Skeletal muscle tissue (tissue), 5 donors: ENCODE measurements around the gene ACTA2. TPM values are rescaled to one million over a fixed set of nuclear protein-coding genes. Genes with fewer than 3 reads are reported as not detected.

Source experiments
- H3K27ac ChIP-seq: one replicate; pipeline ENCODE4 v1.7.0; 2013; ENCODE audit warnings: mild to moderate bottlenecking, low read depth, low read length, inconsistent platforms
- H3K27me3 ChIP-seq, 3 donors: one replicate each; pipeline ENCODE4 v1.7.0; 2013; ENCODE audit warnings: low read length in 3 of 3; ENCODE audit not compliant: control insufficient read depth in 3 of 3, insufficient read depth in 3 of 3
- H3K36me3 ChIP-seq, 3 donors: one replicate each; pipeline ENCODE4 v1.7.0; 2013; ENCODE audit warnings: low read length in 3 of 3; ENCODE audit not compliant: control insufficient read depth in 3 of 3, insufficient read depth in 3 of 3
- H3K4me1 ChIP-seq, 3 donors: one replicate each; pipeline ENCODE4 v1.7.0; 2013; ENCODE audit warnings: low read length in 3 of 3, mild to moderate bottlenecking in 3 of 3; ENCODE audit not compliant: control insufficient read depth in 3 of 3, insufficient read depth in 3 of 3
- H3K4me3 ChIP-seq, 3 donors: one replicate each; pipeline ENCODE4 v1.7.0; 2013; ENCODE audit warnings: low read length in 3 of 3
- H3K9ac ChIP-seq, 3 donors: one replicate each; pipeline ENCODE4 v1.7.0; 2013; ENCODE audit warnings: low read length in 3 of 3, mild to moderate bottlenecking in 3 of 3, moderate library complexity in 2 of 3, low read depth in 1 of 3
- H3K9me3 ChIP-seq, 3 donors: one replicate each; pipeline ENCODE4 v1.7.0; 2013; ENCODE audit warnings: low read length in 3 of 3; ENCODE audit not compliant: control insufficient read depth in 3 of 3
- small RNA-seq: library from RNA; depleted of rRNA; stranded (forward); fragments of <200 nt; gene quantifications from one replicate; pipeline ENCODE3, GENCODE V24; 2014
- total RNA-seq: library from RNA; depleted of rRNA; stranded (reverse); fragments of >200 nt; gene quantifications from one replicate; pipeline ENCODE4 v1.2.3, GENCODE V29; 2014
- donor health status: Osteomylitis.

The ACTA2 gene
- total RNA-seq, 1 donor from 2014 or later, result 314 TPM

- Histone ChIP-seq H3K9ac (no peak overlapping the region), H3K9me3 (no peaks in the 10 kb centered on the region), H3K27me3 (no peaks in the 10 kb centered on the region), H3K36me3 (no peaks in the 10 kb centered on the region), H3K27ac (no peak overlapping the region), H3K4me1 (peaks cover 0 to 9% (median 0%) of the 10 kb centered on the region in 3 donors), H3K4me3 (no peak overlapping the region)
Observed at GRCh38 chr10:88889559-88890337, 62.8 kb downstream of the ACTA2 start.

DNA sequence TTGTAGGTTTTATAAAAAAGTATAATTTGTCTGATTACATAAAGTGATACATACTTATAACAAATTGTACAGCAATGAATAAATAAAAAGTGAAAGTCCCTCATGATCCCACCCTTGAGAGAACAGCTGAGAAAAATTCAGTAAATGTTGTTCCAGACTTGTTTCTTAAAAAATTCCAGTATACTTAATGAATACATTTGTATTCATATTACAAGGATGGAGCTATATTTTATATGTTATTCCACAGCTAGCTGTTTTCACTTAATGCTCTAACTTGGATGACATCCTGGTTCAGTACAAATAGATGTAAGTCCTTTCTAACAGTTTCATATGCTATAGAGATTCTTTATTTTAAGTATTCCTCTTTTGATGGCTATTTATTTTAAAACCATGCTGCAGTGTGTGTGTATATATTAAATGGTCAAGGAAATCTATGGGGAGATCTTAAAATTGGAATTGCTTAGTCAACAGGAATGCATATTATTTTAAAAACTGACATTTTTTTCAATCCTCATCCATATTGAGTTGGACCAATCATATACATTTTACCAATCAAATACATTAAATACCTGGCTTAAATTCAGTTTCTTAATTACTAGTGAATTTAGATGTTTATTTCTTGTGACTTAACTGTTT is 63.6 kb downstream of the ACTA2 start:
- no peaks in the 10 kb centered on the region for H3K9me3 ChIP-seq
- no peaks in the 10 kb centered on the region for H3K27me3 ChIP-seq
- no peak overlapping the region for H3K27ac ChIP-seq
- no peak overlapping the region for H3K4me3 ChIP-seq
- H3K9ac ChIP-seq, result no peak overlapping the region
- peaks cover 0 to 3% (median 0%) of the 10 kb centered on the region in 3 donors for H3K4me1 ChIP-seq
- no peaks in the 10 kb centered on the region for H3K36me3 ChIP-seq

DNA sequence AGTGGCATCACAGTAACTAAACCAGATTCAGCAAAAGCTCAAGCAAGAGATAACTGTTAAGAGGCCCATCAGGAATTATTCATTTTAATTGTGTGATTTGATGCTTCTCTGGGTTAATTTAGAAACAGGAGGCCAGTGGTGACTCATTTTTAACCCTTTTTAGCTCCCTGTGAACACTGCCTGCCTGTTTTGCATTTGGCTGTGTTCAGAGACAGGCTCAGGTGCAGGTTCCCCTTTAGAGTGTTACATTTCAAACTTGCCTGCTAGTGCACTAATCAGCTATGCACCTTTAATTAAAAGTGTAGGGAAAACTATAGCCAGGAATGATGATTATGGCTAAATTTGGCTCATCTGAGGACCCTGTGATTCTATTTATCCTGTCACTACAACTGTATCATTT is 66.0 kb downstream of the ACTA2 start:
- H3K4me3 ChIP-seq, result no peak overlapping the region
- no peaks in the 10 kb centered on the region for H3K9me3 ChIP-seq
- H3K27ac ChIP-seq, result no peak overlapping the region
- H3K9ac ChIP-seq, result no peak overlapping the region
- H3K27me3 ChIP-seq, result no peaks in the 10 kb centered on the region
- peaks cover 0 to 6% (median 0%) of the 10 kb centered on the region in 3 donors for H3K4me1 ChIP-seq
- H3K36me3 ChIP-seq, result no peaks in the 10 kb centered on the region

Small RNA genes lying within 50 kb of the gene (small RNA-seq; reads per million reads assigned to genes)
- not detected for gene RF02116

Other genes with a start within 250 kb of the ACTA2 start
- gene LIPK, start 246.5 kb downstream of the ACTA2 start, total RNA-seq, result not detected
- gene LIPN, start 192.8 kb downstream of the ACTA2 start, total RNA-seq, result not detected
- gene LIPM, start 150.0 kb downstream of the ACTA2 start, total RNA-seq, result under 0.01 TPM
- gene ANKRD22, start 100.9 kb downstream of the ACTA2 start, total RNA-seq, result not detected
- gene STAMBPL1, start 72.5 kb downstream of the ACTA2 start, total RNA-seq, result 15.1 TPM
- 8.4 TPM for gene FAS, start 38.0 kb upstream of the ACTA2 start, total RNA-seq